ENCODE measurements around the gene PLCH1.

PLCH1 gene

GRCh38 chr3:155497930-155498647 is 246.8 kb downstream of the PLCH1 start:
- no peak for FAIRE-seq

GRCh38 chr3:155496206-155496605 is 248.7 kb downstream of the PLCH1 start:
- FAIRE-seq (no peak), DNase-seq (ENCODE audit: insufficient read length, low spot score) (no peak)

More at GRCh38 chr3:155497930-155498647, 246.8 kb downstream of the PLCH1 start:
- no peak for DNase-seq (ENCODE audit: insufficient read length, low spot score)

GRCh38 chr3:155495387-155495786 is 249.5 kb downstream of the PLCH1 start:
- no peak for FAIRE-seq
- no peak for DNase-seq (ENCODE audit: insufficient read length, low spot score)

- DNase-seq (ENCODE audit: insufficient read length, low spot score): no peak
- FAIRE-seq: no peak
Measured at GRCh38 chr3:155494332-155494731, 250.5 kb downstream of the PLCH1 start.

GRCh38 chr3:155492841-155493240 is 252.0 kb downstream of the PLCH1 start:
- no peak for FAIRE-seq
- DNase-seq (ENCODE audit: insufficient read length, low spot score): no peak

- DNase-seq (ENCODE audit: insufficient read length, low spot score) (no peak), FAIRE-seq (no peak)
Measured at GRCh38 chr3:155491696-155492095, 253.2 kb downstream of the PLCH1 start.

GRCh38 chr3:155488671-155489070 is 256.2 kb downstream of the PLCH1 start:
- FAIRE-seq: no peak
- DNase-seq (ENCODE audit: insufficient read length, low spot score): no peak

- FAIRE-seq (no peak), DNase-seq (ENCODE audit: insufficient read length, low spot score) (no peak)
Measured at GRCh38 chr3:155485897-155486296, 259.0 kb downstream of the PLCH1 start.

GRCh38 chr3:155481591-155481990 is 263.3 kb downstream of the PLCH1 start:
- DNase-seq (ENCODE audit: insufficient read length, low spot score): no peak
- no peak for FAIRE-seq

- no peak for FAIRE-seq
- no peak for DNase-seq (ENCODE audit: insufficient read length, low spot score)
Measured at GRCh38 chr3:155481089-155481488, 263.8 kb downstream of the PLCH1 start.

- no peak for DNase-seq (ENCODE audit: insufficient read length, low spot score)
- FAIRE-seq: no peak
Measured at GRCh38 chr3:155465664-155466063, 279.2 kb downstream of the PLCH1 start.

GRCh38 chr3:155462672-155463071 is 282.2 kb downstream of the PLCH1 start:
- DNase-seq (ENCODE audit: insufficient read length, low spot score): no peak
- no peak for FAIRE-seq

GRCh38 chr3:155457591-155457990 is 287.3 kb downstream of the PLCH1 start:
- DNase-seq (ENCODE audit: insufficient read length, low spot score) (no peak), FAIRE-seq (no peak)

- no peak for FAIRE-seq
- DNase-seq (ENCODE audit: insufficient read length, low spot score): no peak
Measured at GRCh38 chr3:155455765-155456164, 289.1 kb downstream of the PLCH1 start.

- no peak for DNase-seq (ENCODE audit: insufficient read length, low spot score)
- FAIRE-seq: no peak
Measured at GRCh38 chr3:155453512-155453911, 291.4 kb downstream of the PLCH1 start.

- FAIRE-seq (no peak), DNase-seq (ENCODE audit: insufficient read length, low spot score) (no peak)
Measured at GRCh38 chr3:155449613-155450267, 295.1 kb downstream of the PLCH1 start.

GRCh38 chr3:155448531-155448930 is 296.3 kb downstream of the PLCH1 start:
- FAIRE-seq: no peak
- DNase-seq (ENCODE audit: insufficient read length, low spot score): no peak

GRCh38 chr3:155446366-155446765 is 298.5 kb downstream of the PLCH1 start:
- DNase-seq (ENCODE audit: insufficient read length, low spot score) (no peak), FAIRE-seq (no peak)

GRCh38 chr3:155444771-155445170 is 300.1 kb downstream of the PLCH1 start:
- FAIRE-seq (no peak), DNase-seq (ENCODE audit: insufficient read length, low spot score) (no peak)

GRCh38 chr3:155443815-155444214 is 301.1 kb downstream of the PLCH1 start:
- FAIRE-seq (no peak), DNase-seq (ENCODE audit: insufficient read length, low spot score) (no peak)

- no peak for FAIRE-seq
- DNase-seq (ENCODE audit: insufficient read length, low spot score): no peak
Measured at GRCh38 chr3:155442072-155442471, 302.8 kb downstream of the PLCH1 start.

GRCh38 chr3:155441506-155441905 is 303.4 kb downstream of the PLCH1 start:
- DNase-seq (ENCODE audit: insufficient read length, low spot score) (no peak), FAIRE-seq (no peak)
